Suprapubic skin (tissue), 4 donors: ENCODE data around the gene EEA1.

Source experiments
- CTCF ChIP-seq, 2 donors: fragments of 200-600 bp in 1 of 2; fragments of 450-650 bp in 1 of 2; sonication (generic) in 1 of 2; IDR thresholded peaks; one replicate each; pipeline ENCODE4 v1.5.1; 2016 to 2019; ENCODE audit warnings: antibody characterized with exemption in 2 of 2, mild to moderate bottlenecking in 1 of 2, moderate library complexity in 1 of 2
- POLR2A ChIP-seq, 2 donors: fragments of 450-650 bp; IDR thresholded peaks; one replicate each; pipeline ENCODE4 v1.6.1; 2017; ENCODE audit warnings: antibody characterized with exemption in 2 of 2, mild to moderate bottlenecking in 2 of 2, moderate library complexity in 2 of 2
- POLR2AphosphoS5 ChIP-seq, 3 donors: sonication (generic); formaldehyde crosslinking; IDR thresholded peaks; one replicate each; pipeline ENCODE4 v1.6.1; 2017; ENCODE audit warnings: antibody characterized with exemption in 3 of 3

- TF ChIP-seq CTCF (IDR thresholded peaks at IDR 0.05) = no peak
- no peak for TF ChIP-seq POLR2AphosphoS5 (IDR thresholded peaks at IDR 0.05)
- TF ChIP-seq POLR2A (IDR thresholded peaks at IDR 0.05) = no peak
Observed at GRCh38 chr12:92863251-92863650, 65.8 kb downstream of the EEA1 start.
